ENCODE data around the gene BEST2.

The BEST2 gene

GRCh38 chr19:12792051-12792852, 40.7 kb downstream of the BEST2 start:
- peaks cover 4% of the 10 kb centered on the region; the same call in 1 of the 2 replicates for H4K20me1 ChIP-seq (ENCODE audit: insufficient read depth, low read length)
- H3K79me2 ChIP-seq (ENCODE audit: low read length): peaks cover 55% of the 10 kb centered on the region
- H3K36me3 ChIP-seq (replicated peaks; ENCODE audit: low read depth, low read length): peaks cover 19% of the 10 kb centered on the region
- peak overlapping the region; percentile 75 for H3K4me2 ChIP-seq (ENCODE audit: low read length)
- TF ChIP-seq EZH2phosphoT487 (IDR thresholded peaks at IDR 0.05; ENCODE audit: low read depth): no peak
- TF ChIP-seq, protein P1, sequence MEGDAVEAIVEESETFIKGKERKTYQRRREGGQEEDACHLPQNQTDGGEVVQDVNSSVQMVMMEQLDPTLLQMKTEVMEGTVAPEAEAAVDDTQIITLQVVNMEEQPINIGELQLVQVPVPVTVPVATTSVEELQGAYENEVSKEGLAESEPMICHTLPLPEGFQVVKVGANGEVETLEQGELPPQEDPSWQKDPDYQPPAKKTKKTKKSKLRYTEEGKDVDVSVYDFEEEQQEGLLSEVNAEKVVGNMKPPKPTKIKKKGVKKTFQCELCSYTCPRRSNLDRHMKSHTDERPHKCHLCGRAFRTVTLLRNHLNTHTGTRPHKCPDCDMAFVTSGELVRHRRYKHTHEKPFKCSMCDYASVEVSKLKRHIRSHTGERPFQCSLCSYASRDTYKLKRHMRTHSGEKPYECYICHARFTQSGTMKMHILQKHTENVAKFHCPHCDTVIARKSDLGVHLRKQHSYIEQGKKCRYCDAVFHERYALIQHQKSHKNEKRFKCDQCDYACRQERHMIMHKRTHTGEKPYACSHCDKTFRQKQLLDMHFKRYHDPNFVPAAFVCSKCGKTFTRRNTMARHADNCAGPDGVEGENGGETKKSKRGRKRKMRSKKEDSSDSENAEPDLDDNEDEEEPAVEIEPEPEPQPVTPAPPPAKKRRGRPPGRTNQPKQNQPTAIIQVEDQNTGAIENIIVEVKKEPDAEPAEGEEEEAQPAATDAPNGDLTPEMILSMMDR (IDR thresholded peaks at IDR 0.05; ENCODE audit: low read depth, low read length): no peak
- H3K4me3 ChIP-seq (ENCODE audit: low read length): peak overlapping the region; percentile 87
- peak overlapping the region; percentile 98 for H3K9ac ChIP-seq (ENCODE audit: low read length)
- no peaks in the 10 kb centered on the region for H3K9me3 ChIP-seq (ENCODE audit: insufficient read depth, low read length)
- H3K4me1 ChIP-seq (ENCODE audit: low read length): peaks cover 53% of the 10 kb centered on the region
- no peaks in the 10 kb centered on the region for H3K27me3 ChIP-seq (ENCODE audit: low read depth, low read length)
- H2AFZ ChIP-seq (ENCODE audit: low read depth, low read length): no peak overlapping the region
- H3K27ac ChIP-seq (ENCODE audit: low read length): peak overlapping the region; percentile 92

DNA sequence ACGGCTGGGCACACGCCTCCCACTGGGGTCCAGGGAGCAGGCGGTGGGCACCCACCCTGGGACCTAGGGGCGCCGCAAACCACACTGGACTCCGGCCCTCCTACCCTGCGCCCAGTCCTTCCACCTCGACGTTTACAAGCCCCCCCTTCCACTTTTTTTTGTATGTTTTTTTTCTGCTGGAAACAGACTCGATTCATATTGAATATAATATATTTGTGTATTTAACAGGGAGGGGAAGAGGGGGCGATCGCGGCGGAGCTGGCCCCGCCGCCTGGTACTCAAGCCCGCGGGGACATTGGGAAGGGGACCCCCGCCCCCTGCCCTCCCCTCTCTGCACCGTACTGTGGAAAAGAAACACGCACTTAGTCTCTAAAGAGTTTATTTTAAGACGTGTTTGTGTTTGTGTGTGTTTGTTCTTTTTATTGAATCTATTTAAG, 41.3 kb downstream of the BEST2 start:
- peak overlapping the region; percentile 87 for H3K4me3 ChIP-seq (ENCODE audit: low read length)

GRCh38 chr19:12793290-12794195, 42.0 kb downstream of the BEST2 start:
- TF ChIP-seq, protein P1 (IDR thresholded peaks at IDR 0.05; ENCODE audit: low read depth, low read length): 0 out of 2 replicates have a peak, but pooled peaks have one; percentile 16
- TF ChIP-seq EZH2phosphoT487 (IDR thresholded peaks at IDR 0.05; ENCODE audit: low read depth): no peak
- no peak overlapping the region for H2AFZ ChIP-seq (ENCODE audit: low read depth, low read length)
- peak overlapping the region; percentile 92 for H3K27ac ChIP-seq (ENCODE audit: low read length)

More for the DNA sequence above, 41.3 kb downstream of the BEST2 start:
- H2AFZ ChIP-seq (ENCODE audit: low read depth, low read length): no peak overlapping the region
- peaks cover 55% of the 10 kb centered on the region for H3K79me2 ChIP-seq (ENCODE audit: low read length)
- peaks cover 19% of the 10 kb centered on the region for H3K36me3 ChIP-seq (replicated peaks; ENCODE audit: low read depth, low read length)
- no peak for TF ChIP-seq EZH2phosphoT487 (IDR thresholded peaks at IDR 0.05; ENCODE audit: low read depth)
- TF ChIP-seq, protein P1 (IDR thresholded peaks at IDR 0.05; ENCODE audit: low read depth, low read length): no peak
- peak overlapping the region; percentile 92 for H3K27ac ChIP-seq (ENCODE audit: low read length)
- peaks cover 47% of the 10 kb centered on the region for H3K4me1 ChIP-seq (ENCODE audit: low read length)
- H4K20me1 ChIP-seq (ENCODE audit: insufficient read depth, low read length): peaks cover 4% of the 10 kb centered on the region; the same call in 1 of the 2 replicates
- peak overlapping the region; percentile 98 for H3K9ac ChIP-seq (ENCODE audit: low read length)
- H3K9me3 ChIP-seq (ENCODE audit: insufficient read depth, low read length): no peaks in the 10 kb centered on the region
- no peaks in the 10 kb centered on the region for H3K27me3 ChIP-seq (ENCODE audit: low read depth, low read length)
- H3K4me2 ChIP-seq (ENCODE audit: low read length): peak overlapping the region; percentile 75

More at GRCh38 chr19:12793290-12794195, 42.0 kb downstream of the BEST2 start:
- peak overlapping the region; percentile 87 for H3K4me3 ChIP-seq (ENCODE audit: low read length)
- H4K20me1 ChIP-seq (ENCODE audit: insufficient read depth, low read length): peaks cover 4% of the 10 kb centered on the region; the same call in 1 of the 2 replicates
- H3K9ac ChIP-seq (ENCODE audit: low read length): peak overlapping the region; percentile 98
- no peaks in the 10 kb centered on the region for H3K9me3 ChIP-seq (ENCODE audit: insufficient read depth, low read length)
- peaks cover 40% of the 10 kb centered on the region for H3K4me1 ChIP-seq (ENCODE audit: low read length)
- H3K36me3 ChIP-seq (replicated peaks; ENCODE audit: low read depth, low read length): peaks cover 19% of the 10 kb centered on the region
- peaks cover 55% of the 10 kb centered on the region for H3K79me2 ChIP-seq (ENCODE audit: low read length)
- H3K4me2 ChIP-seq (ENCODE audit: low read length): peak overlapping the region; percentile 75
- H3K27me3 ChIP-seq (ENCODE audit: low read depth, low read length): no peaks in the 10 kb centered on the region

Measured in OCI-LY3 (cell line).